IMR-90 (cell line): ENCODE data around the gene USP35. TPM values are rescaled to one million over a fixed set of nuclear protein-coding genes. Genes with fewer than 3 reads are reported as not detected.

ENCODE experiments used
- ATAC-seq: fragments of 200-7000 bp; cut with Tn5 transposase; 2 replicates; pipeline ENCODE4 v1.9.1; 2020; ENCODE audit warnings: low read depth, mild to moderate bottlenecking, moderate library complexity
- BruUV-seq: library from RNA; stranded (reverse); fragments of 400-500 nt; replicated peaks from 2 replicates; lab custom pipeline; 2021; lab: Mats Ljungman, UMichigan
- CTCF ChIA-PET: fragments of 300-600 bp; formaldehyde crosslinking; extraction: SDS; loops from one replicate; lab custom pipeline; 2021; ENCODE audit warnings: antibody characterized with exemption; lab: Yijun Ruan, JAX
- POLR2A ChIA-PET: fragments of 300-600 bp; sonication (Branson Sonifier 250); formaldehyde crosslinking; loops from one replicate; lab custom pipeline; 2022; ENCODE audit warnings: antibody characterized with exemption; ENCODE audit not compliant: unreplicated experiment; lab: Charles Lee
- DNase-seq: peaks from one replicate; pipeline ENCODE4 v3.0.0; 2013
- H2AFZ ChIP-seq: replicated peaks from 2 replicates; pipeline ENCODE3; 2013; ENCODE audit warnings: low read length, mild to moderate bottlenecking; ENCODE audit not compliant: poor library complexity
- H2AK5ac ChIP-seq: 2 replicates; pipeline ENCODE4 v1.6.1; 2013; ENCODE audit warnings: low read depth, low read length, inconsistent platforms
- H2AK9ac ChIP-seq: replicated peaks from 2 replicates; pipeline ENCODE3; 2013; ENCODE audit warnings: mild to moderate bottlenecking, low read depth, low read length, moderate library complexity; ENCODE audit not compliant: poor library complexity
- H2BK120ac ChIP-seq: 2 replicates; pipeline ENCODE4 v1.6.1; 2013; ENCODE audit warnings: low read depth, low read length, inconsistent platforms
- H2BK15ac ChIP-seq: 3 replicates; pipeline ENCODE4 v1.6.1; 2013; ENCODE audit warnings: low read depth, low read length, inconsistent platforms
- H2BK20ac ChIP-seq: 2 replicates; pipeline ENCODE4 v1.6.1; 2013; ENCODE audit warnings: low read depth, mild to moderate bottlenecking, inconsistent platforms, low read length, moderate library complexity
- H2BK5ac ChIP-seq: 2 replicates; pipeline ENCODE4 v1.6.1; 2013; ENCODE audit warnings: mild to moderate bottlenecking, low read depth, low read length, inconsistent platforms; ENCODE audit not compliant: poor library complexity, severe bottlenecking
- H3K14ac ChIP-seq: replicated peaks from 2 replicates; pipeline ENCODE4 v1.6.1; 2013; ENCODE audit warnings: low read depth, low read length, inconsistent platforms
- H3K18ac ChIP-seq: 2 replicates; pipeline ENCODE4 v1.6.1; 2013; ENCODE audit warnings: low read depth, low read length, control low read depth
- H3K23ac ChIP-seq: 2 replicates; pipeline ENCODE4 v1.6.1; 2013; ENCODE audit warnings: low read depth, low read length, inconsistent platforms
- H3K27ac ChIP-seq: 2 replicates; pipeline ENCODE4 v1.5.1; 2013; ENCODE audit warnings: mild to moderate bottlenecking, control low read depth, low read length; ENCODE audit not compliant: insufficient read depth
- H3K27me3 ChIP-seq: 2 replicates; pipeline ENCODE4 v1.6.1; 2013; ENCODE audit warnings: low read length; ENCODE audit not compliant: control insufficient read depth, insufficient read depth
- H3K36me3 ChIP-seq: 2 replicates; pipeline ENCODE4 v1.6.1; 2013; ENCODE audit warnings: low read length, mixed read lengths; ENCODE audit not compliant: control insufficient read depth, insufficient read depth
- H3K4ac ChIP-seq: 2 replicates; pipeline ENCODE4 v1.6.1; 2013; ENCODE audit warnings: low read depth, low read length, inconsistent platforms
- H3K4me1 ChIP-seq: 2 replicates; pipeline ENCODE4 v1.6.1; 2013; ENCODE audit warnings: low read length, mixed read lengths; ENCODE audit not compliant: control insufficient read depth, insufficient read depth
- H3K4me2 ChIP-seq: 2 replicates; pipeline ENCODE4 v1.6.1; 2013; ENCODE audit warnings: low read depth, mild to moderate bottlenecking, control low read depth, low read length, moderate library complexity
- H3K4me3 ChIP-seq: 2 replicates; pipeline ENCODE4 v1.5.1; 2013; ENCODE audit warnings: low read depth, mild to moderate bottlenecking, control low read depth, low read length, moderate library complexity; ENCODE audit not compliant: insufficient read depth
- H3K56ac ChIP-seq: 2 replicates; pipeline ENCODE4 v1.6.1; 2013; ENCODE audit warnings: low read length, inconsistent platforms; ENCODE audit not compliant: insufficient read depth; ENCODE audit errors: extremely low read depth
- H3K79me1 ChIP-seq, 2 experiments: 2 replicates each; pipeline ENCODE4 v1.6.1; 2013; ENCODE audit warnings: low read length in 2 of 2, inconsistent platforms in 1 of 2, low read depth in 1 of 2
- H3K9ac ChIP-seq: 2 replicates; pipeline ENCODE4 v1.6.1; 2013; ENCODE audit warnings: low read depth, low read length, control low read depth
- H3K9me1 ChIP-seq: 2 replicates; pipeline ENCODE4 v1.6.1; 2013; ENCODE audit warnings: low read length, inconsistent platforms; ENCODE audit not compliant: insufficient read depth
- H3K9me3 ChIP-seq: 2 replicates; pipeline ENCODE4 v1.6.1; 2013; ENCODE audit warnings: low read length; ENCODE audit not compliant: control insufficient read depth, insufficient read depth
- H4K20me1 ChIP-seq: 2 replicates; pipeline ENCODE4 v1.6.1; 2013; ENCODE audit warnings: low read length, inconsistent platforms; ENCODE audit not compliant: insufficient read depth
- H4K5ac ChIP-seq: 2 replicates; pipeline ENCODE4 v1.6.1; 2013; ENCODE audit warnings: mild to moderate bottlenecking, low read depth, low read length, control low read depth
- H4K8ac ChIP-seq, 2 experiments: 2 replicates each; pipeline ENCODE4 v1.6.1; 2013; ENCODE audit warnings: low read depth in 2 of 2, low read length in 2 of 2, control low read depth in 1 of 2, inconsistent platforms in 1 of 2
- H4K91ac ChIP-seq: 2 replicates; pipeline ENCODE4 v1.6.1; 2013; ENCODE audit warnings: low read depth, low read length, inconsistent platforms; ENCODE audit not compliant: insufficient read depth
- BHLHE40 ChIP-seq: fragments of 150-350 bp; IDR thresholded peaks from 2 replicates; pipeline ENCODE4 v1.6.1; 2016; ENCODE audit warnings: mild to moderate bottlenecking, low read depth, low read length
- CTCF ChIP-seq: conservative IDR thresholded peaks from 2 replicates; pipeline ENCODE4 v1.5.1; 2012; ENCODE audit warnings: mild to moderate bottlenecking, low read depth, low read length, improper control_type of control experiment
- ELK1 ChIP-seq: fragments of 150-350 bp; IDR thresholded peaks from 2 replicates; pipeline ENCODE4 v1.6.1; 2016; ENCODE audit warnings: low read depth, mild to moderate bottlenecking, low read length, moderate library complexity, borderline replicate concordance
- FOS ChIP-seq: fragments of 150-350 bp; IDR thresholded peaks from 2 replicates; pipeline ENCODE4 v1.6.1; 2016; ENCODE audit warnings: low read depth, low read length
- MAFK ChIP-seq: IDR thresholded peaks from 2 replicates; pipeline ENCODE4 v1.6.1; 2012; ENCODE audit warnings: low read depth, low read length, improper control_type of control experiment
- MAZ ChIP-seq: IDR thresholded peaks from 2 replicates; pipeline ENCODE4 v1.6.1; 2012; ENCODE audit warnings: low read depth, mild to moderate bottlenecking, low read length, improper control_type of control experiment, moderate library complexity, borderline replicate concordance
- NFE2L2 ChIP-seq: fragments of 150-350 bp; IDR thresholded peaks from 2 replicates; pipeline ENCODE4 v1.6.1; 2016; ENCODE audit warnings: low read depth, mild to moderate bottlenecking, low read length
- RAD21 ChIP-seq: IDR thresholded peaks from 2 replicates; pipeline ENCODE4 v1.6.1; 2012; ENCODE audit warnings: low read length, improper control_type of control experiment
- RCOR1 ChIP-seq: IDR thresholded peaks from 2 replicates; pipeline ENCODE4 v1.6.1; 2012; ENCODE audit warnings: mild to moderate bottlenecking, low read length, improper control_type of control experiment; ENCODE audit not compliant: insufficient replicate concordance
- RFX5 ChIP-seq: IDR thresholded peaks from 2 replicates; pipeline ENCODE4 v1.8.0; 2012; ENCODE audit warnings: low read depth, mild to moderate bottlenecking, low read length, moderate library complexity
- SMC3 ChIP-seq: fragments of 150-350 bp; IDR thresholded peaks from 2 replicates; pipeline ENCODE4 v1.6.1; 2016; ENCODE audit warnings: low read depth, mild to moderate bottlenecking, antibody characterized with exemption, low read length, moderate library complexity
- USF2 ChIP-seq: fragments of 150-350 bp; IDR thresholded peaks from 2 replicates; pipeline ENCODE4 v1.6.1; 2017; ENCODE audit warnings: mild to moderate bottlenecking, antibody characterized with exemption, low read length, low read depth
- WGBS, 2 experiments: methylation state at CpG; one replicate each; pipeline versions ENCODE4 v1.1.5 to v1.1.7; 2013; ENCODE audit warnings: missing lambda C conversion rate in 2 of 2; ENCODE audit not compliant: insufficient read length in 1 of 2; ENCODE audit errors: extremely low coverage in 2 of 2; 5-methylcytosine and 5-hydroxymethylcytosine counted together
- dilution Hi-C: fragments of 300-500 bp; cut with HindIII; formaldehyde crosslinking; loops from one replicate; pipeline ENCODE4 v1.14.3; 2018; ENCODE audit warnings: low sequenced_read_pairs; ENCODE audit not compliant: unreplicated experiment
- in situ Hi-C: fragments of 300-500 bp; cut with MboI; formaldehyde crosslinking; loops from 3 replicates; pipeline ENCODE4 v1.14.3; 2019; ENCODE audit warnings: low sequenced_read_pairs, inconsistent platforms, mixed read lengths
- intact Hi-C: fragments of 100-400 bp; cut with micrococcal nuclease; formaldehyde crosslinking; loops from 2 replicates; pipeline ENCODE4 v1.10.0; 2022
- polyA plus RNA-seq, 3 experiments: library from polyadenylated mRNA; depleted of rRNA; stranded (reverse); fragments of >200 nt; gene quantifications; 2 replicates each; pipeline ENCODE4 v1.2.3, GENCODE V29; 2012; ENCODE audit warnings: low replicate concordance in 1 of 3
- total RNA-seq: library from RNA; depleted of rRNA; stranded (reverse); fragments of >200 nt; gene quantifications from 2 replicates; pipeline ENCODE4 v1.2.3, GENCODE V29; 2012

USP35 gene
- total and polyA plus RNA-seq, 2 of the 4 experiments (the other 2 are of a cell fraction), result 2.7 to 11.3 TPM

GRCh38 chr11:78170413-78170812 is 18.3 kb upstream of the USP35 start:
- no TSS peak for BruUV-seq
- H3K4ac ChIP-seq, result peak overlapping the region; percentile 82
- peak overlapping the region; percentile 34; the same call in 1 of the 3 replicates for H2BK15ac ChIP-seq
- H3K27me3 ChIP-seq, result no peaks in the 10 kb centered on the region
- H3K9me1 ChIP-seq, result peaks cover 26% of the 10 kb centered on the region
- intact Hi-C loops (no loop called here), in situ Hi-C loops (no loop called here), dilution Hi-C loops (no loop called here)
- no peak for ATAC-seq
- H3K4me3 ChIP-seq, result no peak overlapping the region
- peaks cover 19% of the 10 kb centered on the region for H3K4me1 ChIP-seq
- H2BK5ac ChIP-seq, result peak overlapping the region; percentile 5
- no peak for DNase-seq
- peak overlapping the region; percentile 89 for H2BK120ac ChIP-seq
- TF ChIP-seq NFE2L2 (no peak), BHLHE40 (no peak), MAZ (no peak), FOS (no peak), ELK1 (no peak), CTCF (no peak), RFX5 (no peak), USF2 (no peak), MAFK (no peak), RAD21 (no peak), SMC3 (no peak), RCOR1 (no peak)
- peaks cover 0 to 32% of the 10 kb centered on the region in 2 experiments; a peak in 2 of 4 replicates for H3K79me1 ChIP-seq
- WGBS, 2 experiments, result 96% methylated on average over 9 of the region's 11 CpGs; no CpG with 5 or more reads in 1 of the 2 experiments
- peak overlapping the region; percentile 62 for H2AFZ ChIP-seq
- peak overlapping the region; percentile 18; the same call in 1 of the 2 replicates for H3K18ac ChIP-seq
- peak overlapping the region; percentile 43 for H4K91ac ChIP-seq
- peak overlapping the region; percentile 12; the same call in 1 of the 2 replicates for H4K5ac ChIP-seq
- H2AK5ac ChIP-seq, result peak overlapping the region; percentile 52
- H3K36me3 ChIP-seq, result peaks cover 24% of the 10 kb centered on the region
- peak overlapping the region; percentile 93; the same call in 1 of the 2 replicates for H3K27ac ChIP-seq
- peak overlapping the region; percentile 11 for H2AK9ac ChIP-seq
- H4K20me1 ChIP-seq, result no peaks in the 10 kb centered on the region
- peak overlapping the region; percentile 46; the same call in 1 of the 2 replicates for H3K23ac ChIP-seq
- peak overlapping the region; percentile 3 for H2BK20ac ChIP-seq
- H3K4me2 ChIP-seq, result no peak overlapping the region
- ChIA-PET CTCF (no interaction called here), POLR2A (no interaction called here)
- H3K9me3 ChIP-seq, result no peaks in the 10 kb centered on the region
- peak overlapping the region in 1 of 2 experiments; percentile 43; a peak in 2 of 4 replicates for H4K8ac ChIP-seq
- H3K14ac ChIP-seq, result peak overlapping the region; percentile 69; the same call in 1 of the 2 replicates
- H3K56ac ChIP-seq, result no peak overlapping the region
- no peak overlapping the region for H3K9ac ChIP-seq
